HT1080 (cell line): ENCODE results near the gene YPEL2. TPM values are rescaled to one million over a fixed set of nuclear protein-coding genes. Genes with fewer than 3 reads are reported as not detected.
"Not testable (repeated sequence)": the region's sequence is repeated elsewhere in the genome, so short reads cannot be mapped to it uniquely, and the experiment has no call there.

Source experiments
- DNase-seq: peaks from one replicate; pipeline ENCODE4 v3.0.0-alpha.2; 2015; ENCODE audit warnings: low read depth
- polyA plus RNA-seq, 2 experiments: library from polyadenylated mRNA; depleted of rRNA; stranded (reverse); fragments of >200 nt; gene quantifications; 2 replicates each; pipeline ENCODE4 v1.2.3, GENCODE V29; 2015
- total RNA-seq: library from RNA; depleted of rRNA; stranded (reverse); fragments of >200 nt; shearing (Covaris generic); gene quantifications from 2 replicates; pipeline ENCODE4 v1.2.3, GENCODE V29; 2014; rRNA removed

Gene YPEL2
- 0.60 and 1.1 TPM in 2 replicates for total RNA-seq
- polyA plus RNA-seq (2015; cell fraction: cytosol; rRNA removed), result 2.0 and 2.3 TPM in 2 replicates
- 3.2 and 3.5 TPM in 2 replicates for polyA plus RNA-seq (2015; cell fraction: nucleus; rRNA removed)

GRCh38 chr17:59331129-59331928 is at the start of gene YPEL2:
Gene YPEL2 (plus strand): TSS chr17:59331655. CDS start chr17:59353410, 21,755 bp downstream.
- peak; percentile 85 for DNase-seq

GRCh38 chr17:59284317-59284716 is 47.1 kb upstream of the YPEL2 start:
- no peak for DNase-seq

GRCh38 chr17:59287452-59287851 is 44.0 kb upstream of the YPEL2 start:
- peak; percentile 81 for DNase-seq

DNA sequence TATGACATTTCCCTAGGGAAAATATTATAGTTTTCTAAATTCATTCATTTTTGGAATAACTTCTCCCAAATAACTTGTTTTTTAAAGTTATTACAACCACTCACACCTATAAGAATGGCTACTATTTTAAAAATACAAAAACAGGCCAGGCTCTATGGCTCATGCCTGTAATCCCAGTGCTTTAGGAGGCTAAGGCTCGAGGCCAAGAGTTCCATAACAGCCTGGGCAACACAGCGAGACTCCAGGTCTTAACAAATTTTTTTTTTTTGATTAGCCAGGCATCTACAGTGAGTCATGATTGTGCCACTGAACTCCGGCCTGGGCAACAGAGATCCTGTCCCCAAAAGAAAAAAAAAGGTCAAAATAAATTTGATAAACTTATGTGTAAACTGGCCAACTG is 43.6 kb upstream of the YPEL2 start:
- peak; percentile 3 for DNase-seq

GRCh38 chr17:59289981-59290301 is 41.5 kb upstream of the YPEL2 start:
- no peak for DNase-seq

- not testable (repeated sequence) for DNase-seq
Observed at GRCh38 chr17:59290302-59290998, 41.0 kb upstream of the YPEL2 start.

DNA sequence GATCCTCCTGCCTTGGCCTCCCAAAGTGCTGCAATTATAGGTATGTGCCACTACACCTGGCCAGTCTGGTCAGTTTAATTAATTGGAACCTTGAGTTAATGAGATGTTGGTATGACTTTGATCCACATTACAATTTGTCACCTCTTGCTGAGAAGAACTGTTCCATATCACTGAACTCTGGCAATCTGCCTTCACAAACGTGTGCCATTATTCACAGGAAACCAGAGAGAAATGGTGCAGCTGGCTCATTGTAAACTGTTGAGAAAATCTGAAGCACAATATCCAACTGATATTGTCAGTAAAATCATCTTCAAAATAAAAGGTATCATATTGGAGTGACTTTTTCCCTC is 39.3 kb upstream of the YPEL2 start:
- DNase-seq, result no peak

DNA sequence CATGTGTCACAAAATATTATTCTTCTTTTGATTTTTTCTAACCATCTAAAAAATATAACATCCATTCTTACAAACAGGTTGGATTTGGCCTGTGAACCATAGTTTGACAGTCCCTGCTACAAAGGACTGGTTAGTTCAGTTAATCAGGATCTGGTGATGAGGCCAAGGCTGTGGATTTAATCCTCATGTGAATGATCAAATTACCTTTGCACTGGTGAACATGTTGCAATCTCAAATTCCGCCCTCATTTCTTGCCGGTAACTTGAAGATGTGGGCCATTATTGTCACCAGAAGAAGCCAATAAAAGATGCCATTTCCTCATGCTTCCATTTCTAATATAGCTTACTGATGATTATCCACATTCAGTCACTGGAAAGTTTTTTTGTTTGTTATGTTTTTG is 35.3 kb upstream of the YPEL2 start:
- no peak for DNase-seq

DNA sequence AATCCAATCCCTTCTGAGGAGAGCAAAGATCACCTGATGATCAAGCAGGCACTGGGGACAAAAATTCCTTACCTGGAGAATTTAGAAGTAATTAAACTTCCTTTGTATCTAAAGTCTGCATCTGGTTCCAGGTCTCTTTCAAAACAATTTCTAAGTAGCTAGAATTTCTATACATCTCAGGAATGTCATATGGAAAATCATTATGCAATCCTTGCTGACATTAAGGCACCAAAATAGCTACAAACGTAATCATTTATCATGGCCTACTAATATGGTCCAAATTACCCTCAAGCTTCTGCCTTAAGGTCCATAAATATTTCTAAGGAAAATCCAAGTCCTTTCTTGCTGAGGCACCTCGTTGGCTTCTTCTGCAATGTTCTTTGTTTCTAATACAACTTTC is 32.9 kb upstream of the YPEL2 start:
- DNase-seq, result no peak

DNA sequence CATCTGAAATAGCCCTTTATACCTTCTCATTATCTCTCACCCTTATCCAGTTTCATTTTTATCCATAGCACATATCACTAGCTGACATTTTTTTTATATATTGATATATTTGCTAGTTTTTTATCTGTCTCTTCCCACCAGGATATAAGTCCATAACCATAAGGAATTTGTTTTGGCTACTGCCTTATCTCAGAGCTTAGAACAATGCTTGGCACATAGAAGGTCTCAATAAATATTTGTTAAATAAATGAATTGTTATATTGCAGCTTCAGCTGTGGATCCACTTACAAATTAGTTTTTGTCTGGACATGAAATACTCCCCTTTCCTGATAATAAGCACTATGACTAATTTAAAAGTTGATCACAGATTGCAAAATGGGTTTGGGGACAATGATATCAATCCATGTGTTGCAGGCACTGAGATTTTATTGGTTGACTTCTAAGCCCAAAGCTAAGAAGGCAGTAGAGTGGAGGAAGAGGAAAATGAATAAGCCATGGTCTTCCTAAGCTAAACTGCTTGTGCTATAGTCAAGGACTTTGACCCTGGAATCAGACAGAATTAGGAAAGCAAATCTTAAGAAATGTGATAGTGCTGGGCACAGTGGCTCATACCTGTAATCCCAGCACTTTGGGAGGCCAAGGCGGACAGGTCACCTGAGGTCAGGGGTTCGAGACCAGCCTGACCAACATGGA is 31.9 kb upstream of the YPEL2 start:
- DNase-seq, result no peak

- no peak for DNase-seq
Observed at GRCh38 chr17:59300941-59301340, 30.5 kb upstream of the YPEL2 start.

GRCh38 chr17:59304811-59305210 is 26.6 kb upstream of the YPEL2 start:
- DNase-seq, result no peak

GRCh38 chr17:59310263-59310920 is 21.1 kb upstream of the YPEL2 start:
- DNase-seq, result no peak

GRCh38 chr17:59311051-59311468 is 20.4 kb upstream of the YPEL2 start:
- peak; percentile 58 for DNase-seq

DNA sequence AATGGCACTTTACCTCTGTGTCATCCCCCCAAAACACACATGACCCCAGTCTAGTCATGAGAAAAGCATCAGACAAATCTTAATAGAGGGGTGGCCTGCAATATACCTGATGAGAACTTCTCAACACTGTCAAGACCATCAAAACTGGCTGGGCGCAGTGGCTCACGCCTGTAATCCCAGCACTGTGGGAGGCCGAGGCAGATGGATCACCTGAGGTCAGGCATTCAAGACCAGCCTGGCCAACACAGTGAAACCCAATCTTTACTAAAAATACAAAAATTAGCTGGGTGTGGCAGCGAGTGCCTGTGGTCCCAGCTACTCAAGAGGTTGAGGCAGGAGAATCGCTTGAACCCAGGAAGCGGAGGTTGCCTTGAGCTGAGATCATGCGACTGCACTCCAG is 19.9 kb upstream of the YPEL2 start:
- not testable (repeated sequence) for DNase-seq

- no peak for DNase-seq
Observed at GRCh38 chr17:59315866-59316265, 15.6 kb upstream of the YPEL2 start.

- no peak for DNase-seq
Observed at GRCh38 chr17:59327121-59327980, 4.1 kb upstream of the YPEL2 start.

DNA sequence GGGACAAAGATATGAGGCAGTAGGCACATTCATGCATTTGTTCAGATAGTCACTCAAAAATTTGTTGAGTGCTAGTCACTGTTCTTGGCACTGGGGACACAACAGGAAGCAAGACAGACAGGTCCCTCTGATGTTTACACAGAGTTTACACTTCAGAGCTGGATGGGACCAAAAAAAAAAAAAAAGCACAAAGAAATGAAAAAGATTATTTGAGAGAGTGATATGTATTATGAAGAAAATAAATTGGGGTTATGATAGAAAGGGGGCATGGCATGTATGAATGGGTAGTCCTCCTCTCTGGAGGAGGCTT is 3.5 kb upstream of the YPEL2 start:
- peak; percentile 33 for DNase-seq

DNA sequence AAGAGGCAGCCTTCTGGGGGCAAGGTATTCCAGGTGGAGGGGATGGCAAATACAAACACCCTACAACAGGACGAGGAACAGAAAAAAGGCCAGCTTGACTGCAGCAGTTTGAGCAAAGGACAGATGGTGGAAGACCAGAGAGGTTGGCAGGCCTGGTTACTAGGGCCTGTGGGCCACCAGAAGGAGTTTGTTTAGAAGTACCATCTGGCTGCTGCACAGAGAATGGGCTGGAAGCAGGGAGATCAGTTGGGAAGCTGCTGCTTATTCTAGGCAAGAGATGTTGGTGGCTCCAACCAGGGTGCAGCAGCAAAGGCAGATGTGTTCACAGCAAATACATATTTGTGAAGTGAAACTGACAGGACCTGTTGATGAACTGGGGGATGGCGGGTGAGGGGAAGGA is 2.9 kb upstream of the YPEL2 start:
- DNase-seq, result no peak

- peak; percentile 63 for DNase-seq
Observed at GRCh38 chr17:59329176-59330052, 2.0 kb upstream of the YPEL2 start.
